ENCODE measurements around the gene IPO5.

The IPO5 gene

GRCh38 chr13:98056839-98057410 is 103.5 kb downstream of the IPO5 start:
- H3K4me2 ChIP-seq (ENCODE audit: insufficient read depth, low read length) = no peak overlapping the region
- DNase-seq = no peak
- TF ChIP-seq CTCF (IDR thresholded peaks at IDR 0.05; ENCODE audit: borderline replicate concordance, extremely low read depth, low read length, poor library complexity, severe bottlenecking) (no peak), EZH2 (IDR thresholded peaks at IDR 0.05; ENCODE audit: borderline replicate concordance, low read depth, low read length, severe bottlenecking) (no peak)
- H3K79me2 ChIP-seq (ENCODE audit: insufficient read depth, low read length) = no peaks in the 10 kb centered on the region
- no peak overlapping the region for H3K4me3 ChIP-seq (ENCODE audit: low read depth in 1 of 2, low read length in 2 of 2)
- H3K4me1 ChIP-seq (ENCODE audit: insufficient read depth, low read length) = no peaks in the 10 kb centered on the region
- ATAC-seq (ENCODE audit: insufficient read depth, low read depth) = no peak
- no peak overlapping the region for H2AFZ ChIP-seq (ENCODE audit: low read depth, low read length)
- H3K9ac ChIP-seq (ENCODE audit: low read depth, low read length) = no peak overlapping the region
- H3K9me3 ChIP-seq (ENCODE audit: insufficient read depth, low read length, severe bottlenecking) = no peaks in the 10 kb centered on the region
- H3K27ac ChIP-seq (ENCODE audit: low read length) = no peak overlapping the region
- no peaks in the 10 kb centered on the region for H4K20me1 ChIP-seq (ENCODE audit: insufficient read depth, low read length)
- H3K27me3 ChIP-seq (ENCODE audit: insufficient read depth, low read length, poor library complexity) = no peaks in the 10 kb centered on the region
- no peaks in the 10 kb centered on the region for H3K36me3 ChIP-seq (ENCODE audit: insufficient read depth, low read length)

GRCh38 chr13:98059276-98059675 is 105.8 kb downstream of the IPO5 start:
- no peak overlapping the region for H3K9ac ChIP-seq (ENCODE audit: low read depth, low read length)
- no peak overlapping the region for H3K4me3 ChIP-seq (ENCODE audit: low read depth in 1 of 2, low read length in 2 of 2)
- no peak for ATAC-seq (ENCODE audit: insufficient read depth, low read depth)
- no peak overlapping the region for H3K4me2 ChIP-seq (ENCODE audit: insufficient read depth, low read length)
- no peaks in the 10 kb centered on the region for H3K79me2 ChIP-seq (ENCODE audit: insufficient read depth, low read length)
- no peaks in the 10 kb centered on the region for H3K27me3 ChIP-seq (ENCODE audit: insufficient read depth, low read length, poor library complexity)
- H3K27ac ChIP-seq (ENCODE audit: low read length) = no peak overlapping the region
- no peak for TF ChIP-seq EZH2 (IDR thresholded peaks at IDR 0.05; ENCODE audit: borderline replicate concordance, low read depth, low read length, severe bottlenecking)
- TF ChIP-seq CTCF (IDR thresholded peaks at IDR 0.05; ENCODE audit: borderline replicate concordance, extremely low read depth, low read length, poor library complexity, severe bottlenecking) = no peak
- H4K20me1 ChIP-seq (ENCODE audit: insufficient read depth, low read length) = no peaks in the 10 kb centered on the region
- H2AFZ ChIP-seq (ENCODE audit: low read depth, low read length) = no peak overlapping the region
- no peaks in the 10 kb centered on the region for H3K9me3 ChIP-seq (ENCODE audit: insufficient read depth, low read length, severe bottlenecking)
- no peaks in the 10 kb centered on the region for H3K36me3 ChIP-seq (ENCODE audit: insufficient read depth, low read length)
- no peak for DNase-seq
- H3K4me1 ChIP-seq (ENCODE audit: insufficient read depth, low read length) = no peaks in the 10 kb centered on the region

GRCh38 chr13:98060282-98060681 is 106.8 kb downstream of the IPO5 start:
- Histone ChIP-seq H3K27ac (ENCODE audit: low read length) (no peak overlapping the region), H3K9me3 (ENCODE audit: insufficient read depth, low read length, severe bottlenecking) (no peaks in the 10 kb centered on the region), H2AFZ (ENCODE audit: low read depth, low read length) (no peak overlapping the region), H3K9ac (ENCODE audit: low read depth, low read length) (no peak overlapping the region), H4K20me1 (ENCODE audit: insufficient read depth, low read length) (no peaks in the 10 kb centered on the region), H3K4me2 (ENCODE audit: insufficient read depth, low read length) (no peak overlapping the region), H3K36me3 (ENCODE audit: insufficient read depth, low read length) (no peaks in the 10 kb centered on the region), H3K4me1 (ENCODE audit: insufficient read depth, low read length) (no peaks in the 10 kb centered on the region), H3K4me3 (ENCODE audit: low read depth in 1 of 2, low read length in 2 of 2) (no peak overlapping the region), H3K27me3 (ENCODE audit: insufficient read depth, low read length, poor library complexity) (no peaks in the 10 kb centered on the region), H3K79me2 (ENCODE audit: insufficient read depth, low read length) (no peaks in the 10 kb centered on the region)
- no peak for DNase-seq
- no peak for ATAC-seq (ENCODE audit: insufficient read depth, low read depth)
- TF ChIP-seq CTCF (IDR thresholded peaks at IDR 0.05; ENCODE audit: borderline replicate concordance, extremely low read depth, low read length, poor library complexity, severe bottlenecking) (no peak), EZH2 (IDR thresholded peaks at IDR 0.05; ENCODE audit: borderline replicate concordance, low read depth, low read length, severe bottlenecking) (no peak)

GRCh38 chr13:98065468-98065867 is 112.0 kb downstream of the IPO5 start:
- Histone ChIP-seq H4K20me1 (ENCODE audit: insufficient read depth, low read length) (no peaks in the 10 kb centered on the region), H3K79me2 (ENCODE audit: insufficient read depth, low read length) (no peaks in the 10 kb centered on the region), H3K27me3 (ENCODE audit: insufficient read depth, low read length, poor library complexity) (no peaks in the 10 kb centered on the region), H3K4me3 (ENCODE audit: low read depth in 1 of 2, low read length in 2 of 2) (no peak overlapping the region), H3K36me3 (ENCODE audit: insufficient read depth, low read length) (no peaks in the 10 kb centered on the region), H3K4me2 (ENCODE audit: insufficient read depth, low read length) (no peak overlapping the region), H3K4me1 (ENCODE audit: insufficient read depth, low read length) (no peaks in the 10 kb centered on the region), H2AFZ (ENCODE audit: low read depth, low read length) (no peak overlapping the region), H3K27ac (ENCODE audit: low read length) (no peak overlapping the region), H3K9me3 (ENCODE audit: insufficient read depth, low read length, severe bottlenecking) (no peaks in the 10 kb centered on the region), H3K9ac (ENCODE audit: low read depth, low read length) (no peak overlapping the region)
- ATAC-seq (ENCODE audit: insufficient read depth, low read depth) = no peak
- DNase-seq = no peak
- TF ChIP-seq EZH2 (IDR thresholded peaks at IDR 0.05; ENCODE audit: borderline replicate concordance, low read depth, low read length, severe bottlenecking) (no peak), CTCF (IDR thresholded peaks at IDR 0.05; ENCODE audit: borderline replicate concordance, extremely low read depth, low read length, poor library complexity, severe bottlenecking) (no peak)
